Kidney glomerular epithelial cell (primary cell): ENCODE measurements around the gene ACTRT2.

Experiments
- DNase-seq: peaks from one replicate; lab custom pipeline; 2025; lab: John Stamatoyannopoulos, UW

The ACTRT2 gene

DNA sequence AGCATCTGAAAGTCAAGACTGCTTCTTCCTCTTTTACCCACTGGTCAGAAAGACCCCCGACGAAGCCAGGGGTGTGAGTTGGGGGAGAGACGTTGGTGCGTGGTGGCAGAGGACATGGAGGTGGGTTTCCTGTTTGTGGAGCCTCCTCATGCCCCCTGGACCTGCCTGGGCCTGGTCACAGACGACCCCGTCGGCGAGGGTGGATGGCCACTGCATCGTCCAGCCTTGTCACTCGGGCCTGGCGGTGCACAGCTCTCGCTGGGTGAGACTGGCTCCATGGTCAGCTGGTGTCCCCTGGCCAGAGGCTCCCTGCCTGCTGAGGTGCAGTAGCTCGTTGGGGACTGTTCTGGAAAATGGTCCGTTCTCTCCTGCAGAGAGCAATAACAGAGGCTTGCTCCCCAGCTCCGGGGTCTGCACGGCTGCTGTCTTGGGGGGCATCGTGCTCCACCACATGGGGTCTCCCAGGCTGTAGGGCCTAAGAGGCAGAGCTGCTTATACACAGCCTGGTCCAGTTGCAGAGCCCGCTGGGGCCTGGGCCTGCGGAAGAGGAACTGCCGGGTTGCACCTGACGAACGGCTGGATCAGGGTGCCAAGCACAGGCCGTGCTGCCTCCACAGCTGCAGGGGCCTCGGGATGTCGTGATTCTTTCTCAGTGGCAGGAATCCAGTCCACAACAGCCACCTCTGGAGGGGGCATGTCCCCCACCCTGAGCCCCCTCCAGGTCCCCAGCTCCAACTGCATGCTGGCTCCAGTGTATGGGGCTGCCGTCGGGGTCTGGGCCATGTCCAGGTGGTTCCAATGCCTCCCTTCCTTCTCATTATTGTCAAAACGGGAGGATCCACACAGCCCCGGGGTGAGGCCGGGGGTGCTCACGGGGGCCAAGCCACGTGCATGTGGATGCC is 18.0 kb upstream of the ACTRT2 start:
- DNase-seq: no peak

DNA sequence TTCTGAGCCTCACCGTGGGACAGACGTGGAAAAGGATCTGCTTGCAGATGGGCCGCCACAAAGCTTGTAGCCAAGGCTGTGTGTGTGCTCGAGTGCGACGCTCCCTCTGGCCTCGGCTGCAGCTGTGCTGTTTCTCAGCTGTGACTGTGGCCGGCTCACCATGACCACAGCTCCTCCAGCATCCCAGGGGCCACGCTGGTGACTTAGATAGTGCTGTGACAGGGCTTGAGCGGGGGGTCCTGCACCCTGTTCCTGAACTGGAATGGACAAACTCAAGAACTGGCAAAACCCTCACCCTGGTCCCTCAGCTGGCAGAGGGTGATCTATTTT is 17.4 kb upstream of the ACTRT2 start:
- DNase-seq: no peak

DNA sequence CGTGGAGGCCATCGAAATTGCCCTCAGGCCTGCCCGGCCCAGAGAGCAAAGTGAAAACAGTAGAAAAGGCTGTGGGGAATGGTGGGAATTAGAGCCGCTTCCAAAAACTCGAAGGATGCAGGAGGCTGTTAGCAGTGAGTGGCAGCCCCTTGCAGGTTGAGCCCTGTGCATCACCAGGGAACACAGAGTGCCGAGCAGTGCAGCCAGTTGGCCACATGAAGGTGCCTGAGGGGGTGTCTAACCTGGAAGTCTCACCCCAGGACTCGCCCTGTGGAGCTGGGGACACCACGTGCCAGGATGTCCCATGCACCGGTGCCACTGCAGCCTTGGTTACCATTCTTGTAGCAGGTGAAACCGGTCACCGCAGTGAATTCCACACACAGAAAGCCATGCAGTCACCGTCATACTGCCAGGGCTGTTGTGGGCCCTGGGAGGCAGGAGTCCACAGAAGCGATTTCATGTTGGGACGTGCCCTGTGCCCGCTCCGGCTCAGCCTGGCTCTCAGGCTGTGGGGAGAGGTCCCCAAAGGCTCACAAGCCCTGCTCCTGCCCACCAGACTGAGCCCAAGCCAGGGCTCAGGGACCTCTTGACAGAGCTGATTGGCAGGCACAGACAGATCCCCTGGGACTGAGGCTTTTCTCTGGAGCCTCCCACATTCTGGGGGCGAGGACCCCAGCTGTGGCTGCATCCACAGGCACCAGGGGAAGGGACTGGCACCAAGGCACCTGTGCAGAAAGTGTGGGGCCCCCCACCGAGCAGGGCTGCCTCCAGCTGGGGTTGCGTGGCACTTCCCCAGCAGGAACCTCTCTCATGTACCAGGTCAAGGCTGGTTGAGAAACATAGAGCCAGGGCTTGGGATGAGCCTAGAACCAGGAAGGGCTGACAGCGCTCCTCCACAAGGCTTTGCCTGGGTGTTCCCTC is 16.7 kb upstream of the ACTRT2 start:
- no peak for DNase-seq

DNA sequence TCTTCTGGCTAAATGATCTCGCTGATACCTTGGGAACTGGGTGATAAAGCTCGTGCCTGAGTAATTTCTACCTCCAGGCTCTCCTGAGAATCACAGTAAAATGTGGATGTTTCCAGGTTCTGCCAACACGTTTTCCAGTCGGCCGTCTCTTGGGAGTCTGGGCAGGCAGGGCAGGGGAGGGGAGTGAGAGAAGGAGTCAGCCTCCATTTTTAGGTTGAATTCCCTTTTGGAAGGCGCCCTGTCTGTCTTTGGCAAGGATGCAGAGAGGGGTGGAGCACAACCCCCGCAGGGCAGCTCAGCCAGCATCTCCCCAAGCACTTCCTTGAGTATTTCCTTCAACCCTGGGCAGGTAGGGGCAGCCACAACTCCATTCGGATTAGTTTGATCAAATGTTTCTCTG is 15.5 kb upstream of the ACTRT2 start:
- no peak for DNase-seq

DNA sequence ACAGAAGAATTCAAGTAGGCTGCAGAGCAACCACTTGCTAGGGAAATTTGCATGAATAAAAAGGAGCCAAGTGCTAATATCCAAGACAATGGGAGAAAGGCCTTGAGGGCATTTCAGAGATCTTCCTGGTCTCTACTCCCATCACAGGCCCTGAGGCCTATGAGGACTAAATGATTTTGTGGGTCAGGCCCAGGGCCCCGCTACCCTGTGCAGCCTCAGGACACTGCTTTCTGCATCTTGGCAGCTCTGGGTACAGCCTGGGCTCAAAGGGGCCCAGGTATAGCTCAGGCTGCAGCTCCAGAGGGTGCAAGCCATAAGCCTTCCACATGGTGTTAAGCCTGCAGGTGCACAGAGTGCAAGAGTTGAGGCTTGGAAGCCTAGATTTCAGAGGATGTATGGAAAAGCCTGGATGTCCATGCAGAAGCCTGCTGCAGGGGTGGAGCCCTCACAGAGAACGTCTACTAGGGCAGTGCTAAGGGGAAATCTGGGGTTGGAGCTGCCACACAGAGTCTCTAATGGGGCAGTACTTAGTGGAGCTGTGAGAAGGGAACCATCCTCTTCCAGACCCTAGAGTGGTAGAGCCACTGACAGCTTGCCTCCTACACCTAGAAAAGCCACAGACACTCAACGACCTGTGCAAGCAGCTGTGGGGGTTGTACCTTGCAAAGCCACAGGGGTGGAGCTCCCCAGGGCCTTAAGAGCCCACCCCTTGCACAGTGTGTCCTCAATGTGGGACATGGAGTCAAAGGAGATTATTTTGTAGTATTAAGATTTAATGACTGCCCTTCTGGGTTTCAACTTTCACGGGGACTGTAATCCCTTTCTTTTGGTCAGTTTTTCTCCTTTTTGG is 13.7 kb upstream of the ACTRT2 start:
- no peak for DNase-seq

DNA sequence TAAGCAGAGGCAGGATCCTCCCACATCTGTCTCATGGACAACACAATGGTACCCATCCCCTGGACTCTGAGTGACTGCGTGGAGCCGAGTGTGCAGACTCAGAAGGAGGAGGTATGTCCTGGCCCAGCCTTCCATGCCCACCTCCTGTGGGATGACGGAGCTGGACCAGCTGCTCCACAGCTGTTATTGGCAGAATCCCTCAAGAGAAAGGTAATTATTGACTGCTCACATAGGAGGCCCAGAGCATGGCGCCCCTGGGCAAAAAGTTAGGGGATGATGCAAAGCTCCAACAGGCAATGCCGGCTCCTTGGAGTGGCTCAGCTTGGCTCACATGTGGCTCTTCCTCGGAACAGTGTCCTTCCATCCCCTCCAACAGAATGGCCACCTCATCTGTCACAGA is 12.2 kb upstream of the ACTRT2 start:
- no peak for DNase-seq

DNA sequence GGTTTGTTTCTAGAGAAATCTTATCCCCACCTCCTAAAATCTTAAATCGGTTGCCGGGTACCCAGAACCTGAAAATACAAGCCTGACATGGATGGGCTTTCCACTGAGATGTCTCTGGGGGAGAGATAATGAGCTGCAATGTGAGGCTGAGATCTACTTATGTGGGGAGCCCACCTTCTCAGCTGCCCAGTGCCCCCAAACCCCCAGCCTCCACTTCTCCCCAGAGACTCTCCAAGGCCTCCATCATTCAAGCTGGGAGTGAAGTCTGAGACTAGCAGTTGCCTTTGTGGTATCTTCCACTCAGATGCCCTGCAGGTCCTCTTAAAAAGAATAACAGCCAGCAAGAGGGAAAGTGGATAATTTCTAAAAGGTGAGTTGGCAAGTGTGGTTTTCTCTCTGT is 11.7 kb upstream of the ACTRT2 start:
- no peak for DNase-seq

DNA sequence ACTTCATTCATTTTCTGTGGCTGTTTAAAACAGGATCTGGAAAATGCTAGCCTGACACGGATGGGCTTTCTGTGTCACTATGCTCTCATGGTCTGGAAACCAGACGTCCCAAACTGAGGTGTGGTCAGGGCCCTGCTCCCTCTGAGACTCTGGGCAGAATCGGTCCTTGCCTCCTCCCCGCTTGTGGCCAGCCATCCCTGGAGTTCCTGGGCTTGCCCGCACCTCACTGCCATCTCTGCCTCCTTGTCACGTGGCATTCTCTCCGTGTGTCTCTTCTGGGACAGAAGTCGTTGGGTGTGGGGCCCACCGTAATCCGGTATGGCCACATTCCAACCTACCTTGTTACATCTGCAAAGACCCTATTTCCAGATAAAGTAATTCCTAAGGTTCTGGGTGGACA is 10.1 kb upstream of the ACTRT2 start:
- DNase-seq: no peak

DNA sequence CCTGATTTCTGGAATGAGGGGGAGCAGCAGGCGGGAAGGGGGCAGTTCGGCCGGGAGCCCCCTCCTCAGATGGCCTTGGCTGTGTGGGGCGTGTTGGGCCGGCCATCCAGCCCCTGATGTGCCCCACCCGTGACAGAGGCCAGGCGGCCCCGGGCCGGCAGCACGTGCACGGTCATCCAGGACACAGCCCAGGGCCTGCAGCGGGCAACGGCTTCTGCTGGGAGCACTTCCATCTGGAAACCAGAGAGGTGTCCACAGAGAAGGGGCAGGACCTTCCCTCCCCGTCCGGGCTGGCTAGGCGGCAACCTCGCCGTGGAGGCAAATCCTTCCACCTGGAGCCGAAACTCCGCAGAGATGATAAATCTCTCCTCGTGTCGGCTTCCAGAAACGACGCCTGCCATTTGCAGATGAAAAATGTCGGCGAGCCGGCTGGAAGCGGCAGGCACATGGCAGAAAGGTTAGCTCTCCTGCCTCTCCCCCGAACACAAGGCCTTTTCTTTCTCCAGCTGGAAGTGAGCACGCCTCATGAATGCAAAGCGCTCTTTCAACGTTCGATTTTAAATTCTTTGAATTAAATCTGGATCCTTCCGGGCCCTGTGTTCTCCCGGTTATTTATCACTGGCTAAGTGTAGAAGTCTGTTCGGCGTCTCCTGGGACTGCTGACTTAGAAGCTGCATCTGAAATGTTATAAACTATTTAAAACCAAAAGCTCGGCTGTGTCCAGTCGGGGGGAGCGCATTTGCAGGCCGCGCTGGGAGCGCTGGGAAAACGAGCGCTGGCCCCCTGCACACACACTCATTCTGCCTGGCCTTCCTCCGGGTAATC is 9.4 kb upstream of the ACTRT2 start:
- DNase-seq: no peak

DNA sequence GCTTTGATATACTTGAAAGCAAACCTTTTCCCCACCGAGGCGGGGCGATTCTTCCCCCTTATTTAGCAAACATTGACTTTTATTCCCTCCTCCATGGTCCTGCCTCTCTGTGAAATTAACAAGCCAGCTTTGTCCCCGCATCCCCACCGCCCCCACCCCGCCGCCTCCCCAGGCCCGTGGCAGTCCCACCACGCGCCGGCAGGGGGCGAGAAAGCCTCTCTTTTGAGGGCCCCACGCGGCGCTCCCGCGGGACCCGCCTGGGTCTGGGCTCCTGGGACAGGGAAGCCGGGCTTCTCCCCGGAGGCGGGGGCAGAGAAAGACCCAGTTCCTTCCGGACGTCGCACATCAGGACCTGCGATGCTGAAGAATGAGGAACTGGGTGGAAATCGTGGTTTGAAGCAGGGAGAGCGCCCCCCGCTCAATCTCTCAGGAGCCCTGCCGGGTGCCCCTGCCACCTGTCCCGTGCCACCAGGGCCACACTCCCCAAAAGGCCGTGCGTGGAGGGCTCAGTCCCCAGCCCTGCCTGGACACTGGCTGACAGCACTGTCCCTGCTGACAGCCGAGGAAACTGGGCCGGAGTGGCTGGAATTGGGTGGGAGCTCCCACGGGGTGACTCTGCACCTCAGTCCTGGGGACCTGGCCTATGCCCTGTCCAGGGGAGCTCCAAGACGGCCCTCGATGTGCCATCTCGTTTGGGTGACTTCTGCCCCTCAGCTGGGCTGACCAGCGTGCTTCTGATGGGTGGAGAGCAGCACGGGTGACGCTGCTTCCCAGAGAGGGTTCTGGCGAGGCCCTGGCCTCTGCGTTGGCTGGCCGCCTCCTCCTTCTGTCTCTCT is 8.6 kb upstream of the ACTRT2 start:
- no peak for DNase-seq

DNA sequence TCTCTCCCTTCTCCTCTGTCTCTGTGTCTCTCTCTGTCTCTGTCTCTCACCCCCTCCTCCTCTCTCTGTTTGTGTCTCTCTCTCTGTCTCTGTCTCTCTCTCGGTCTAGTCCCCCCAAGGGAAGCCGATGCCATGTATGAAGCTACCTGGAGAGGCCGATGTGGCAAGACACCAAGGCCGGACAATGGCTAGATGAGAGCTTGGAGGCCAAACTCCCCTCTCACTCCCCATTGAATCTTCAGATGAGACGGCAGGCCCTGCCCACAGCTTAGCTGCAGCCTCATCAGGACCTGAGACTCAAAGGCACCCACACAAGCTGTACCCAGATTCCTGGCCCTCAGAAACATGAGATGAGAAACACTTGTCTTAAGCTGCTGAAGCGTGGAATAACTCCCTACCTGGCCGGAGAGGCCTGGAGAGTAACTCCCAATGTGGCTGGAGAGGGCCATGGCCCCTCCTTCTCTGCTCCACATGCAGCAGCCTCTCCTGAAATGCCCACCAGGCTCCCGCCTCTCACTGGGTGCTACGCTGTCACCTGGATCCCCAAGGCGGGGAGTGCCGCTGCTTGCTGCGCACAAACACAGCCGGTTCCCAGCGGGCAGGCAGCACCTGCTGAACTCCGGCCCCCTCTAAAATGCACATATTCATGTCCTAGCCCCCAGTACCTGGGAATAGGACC is 7.8 kb upstream of the ACTRT2 start:
- DNase-seq: no peak

DNA sequence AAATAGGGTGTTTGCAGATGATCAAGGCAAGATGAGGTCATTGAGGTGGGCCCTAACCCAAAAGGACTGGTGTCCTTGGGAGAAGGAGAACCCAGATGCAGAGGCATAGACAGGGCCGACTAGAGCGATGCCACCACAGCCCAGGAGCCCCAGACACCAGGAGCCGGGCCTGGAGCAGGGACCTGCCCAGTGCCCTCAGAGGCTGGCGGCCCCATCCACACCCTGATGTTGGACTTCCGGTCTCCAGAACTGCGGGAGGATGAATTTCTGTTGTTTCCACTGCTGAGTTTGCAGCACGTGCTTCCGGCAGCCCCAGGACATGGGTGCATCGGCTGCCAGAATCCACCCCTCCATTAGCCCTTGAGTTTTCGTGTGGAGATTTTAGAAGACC is 7.2 kb upstream of the ACTRT2 start:
- no peak for DNase-seq

DNA sequence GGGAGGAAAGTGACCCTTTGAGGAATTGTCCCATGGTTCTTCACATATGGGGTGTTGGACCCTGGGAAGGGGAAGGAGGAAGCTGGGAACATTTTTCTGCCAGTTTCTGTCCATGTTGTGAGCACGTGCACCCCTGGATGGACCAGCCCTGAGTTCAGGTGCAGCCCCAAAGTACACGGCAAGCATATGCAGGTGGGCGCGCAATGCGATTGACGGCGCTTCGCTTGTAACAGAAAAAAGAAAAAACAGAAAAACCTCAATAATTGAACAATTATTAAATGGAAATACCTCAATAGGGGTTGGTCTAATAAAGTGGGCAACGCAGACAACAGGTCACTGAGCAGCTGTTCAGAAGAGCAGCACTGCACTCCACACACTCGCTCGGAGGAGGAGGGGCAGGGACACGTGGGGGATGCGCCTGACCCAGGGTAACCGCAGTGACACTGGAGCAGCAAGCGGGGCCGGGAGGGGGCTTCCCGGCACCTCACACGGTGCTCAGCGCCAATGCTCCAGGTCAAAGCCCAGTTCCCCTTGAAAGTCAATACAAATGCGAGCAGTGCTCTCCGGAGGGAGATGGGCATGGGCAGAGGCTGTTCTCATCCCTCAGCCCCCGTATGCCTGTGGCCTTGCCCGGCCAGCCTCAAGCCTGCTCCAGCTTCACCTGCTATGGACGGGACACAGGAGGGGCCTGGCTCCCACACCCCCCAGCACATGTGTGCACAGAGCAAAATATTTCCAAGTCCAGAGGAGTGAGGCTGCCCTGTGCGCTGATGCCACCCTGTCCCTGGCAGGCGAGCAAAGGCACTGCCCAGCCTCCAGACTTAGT is 6.6 kb upstream of the ACTRT2 start:
- DNase-seq: no peak

DNA sequence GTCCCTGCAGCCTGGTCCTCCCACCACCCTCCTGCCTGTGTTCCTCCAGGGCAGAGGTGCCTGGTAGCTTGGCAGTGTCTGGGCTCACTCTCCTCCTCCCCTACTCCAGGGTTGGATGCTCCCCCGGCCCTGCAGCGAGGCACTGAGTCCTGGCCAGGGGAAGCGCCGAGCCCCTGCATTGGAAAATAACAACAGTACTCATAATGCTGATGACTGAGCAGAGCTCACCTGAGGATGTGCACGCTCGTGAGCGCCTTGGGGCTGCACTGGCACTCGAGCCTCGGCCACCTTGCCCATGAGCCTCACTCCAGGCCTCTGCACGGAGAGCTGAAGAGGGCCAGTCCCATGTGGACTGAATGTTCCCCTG is 6.0 kb upstream of the ACTRT2 start:
- DNase-seq: no peak

DNA sequence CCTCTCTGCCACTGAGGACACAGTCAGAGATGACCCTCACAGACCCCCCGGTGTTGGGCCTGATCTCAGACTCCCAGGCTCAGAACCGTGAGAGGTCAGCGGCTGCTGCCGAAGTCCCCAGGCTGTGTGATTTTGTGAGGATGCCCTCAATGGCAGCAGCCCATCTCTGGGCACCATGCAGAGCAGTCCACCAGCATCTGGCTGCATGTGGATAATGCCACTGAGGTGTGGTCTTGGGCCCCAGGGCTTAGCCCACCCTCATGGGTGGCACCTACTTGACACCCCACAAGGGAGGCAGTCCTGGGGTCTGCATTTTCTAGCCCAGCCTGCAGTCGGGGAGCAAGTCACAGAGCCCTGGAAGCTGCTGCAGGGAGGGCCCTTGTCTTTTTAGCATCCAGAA is 5.5 kb upstream of the ACTRT2 start:
- DNase-seq: no peak

DNA sequence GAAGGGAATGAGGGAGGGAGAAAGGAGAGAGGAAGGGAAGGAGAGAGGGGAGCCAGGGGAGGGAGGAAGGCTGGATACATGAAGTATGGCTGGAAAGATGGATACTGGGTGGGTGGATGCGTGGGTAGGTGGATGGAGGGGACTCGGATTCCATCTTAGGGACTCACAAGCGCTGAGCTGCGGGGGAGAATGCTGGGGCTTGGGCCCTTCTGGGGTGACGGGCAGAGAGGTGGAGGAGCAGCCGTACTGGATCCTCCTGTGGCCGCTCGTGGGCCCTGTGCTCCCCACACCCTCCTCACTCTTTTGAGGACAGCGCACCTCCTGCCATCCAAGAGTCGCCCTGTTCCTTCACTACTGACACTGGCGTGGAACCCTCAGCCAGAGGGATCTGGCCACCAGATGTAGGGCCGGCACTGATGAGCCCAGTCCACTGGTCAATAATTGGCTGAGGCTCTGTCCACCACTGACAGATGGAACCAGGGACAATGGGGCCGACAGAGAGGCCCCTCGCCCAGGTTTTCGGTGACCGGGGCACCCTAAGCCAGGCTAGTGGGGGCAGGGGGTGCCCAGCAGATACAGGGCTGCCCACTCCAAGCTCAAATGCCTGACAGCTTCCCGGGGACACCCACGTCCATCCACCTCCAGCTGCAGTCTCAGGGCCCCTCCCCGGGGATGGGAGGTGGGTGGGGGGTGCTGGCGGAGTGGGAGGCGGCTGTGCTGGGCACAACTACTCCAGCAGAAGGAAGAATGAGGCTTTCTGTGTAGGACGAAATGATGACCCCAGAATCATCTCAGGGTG is 4.4 kb upstream of the ACTRT2 start:
- no peak for DNase-seq

DNA sequence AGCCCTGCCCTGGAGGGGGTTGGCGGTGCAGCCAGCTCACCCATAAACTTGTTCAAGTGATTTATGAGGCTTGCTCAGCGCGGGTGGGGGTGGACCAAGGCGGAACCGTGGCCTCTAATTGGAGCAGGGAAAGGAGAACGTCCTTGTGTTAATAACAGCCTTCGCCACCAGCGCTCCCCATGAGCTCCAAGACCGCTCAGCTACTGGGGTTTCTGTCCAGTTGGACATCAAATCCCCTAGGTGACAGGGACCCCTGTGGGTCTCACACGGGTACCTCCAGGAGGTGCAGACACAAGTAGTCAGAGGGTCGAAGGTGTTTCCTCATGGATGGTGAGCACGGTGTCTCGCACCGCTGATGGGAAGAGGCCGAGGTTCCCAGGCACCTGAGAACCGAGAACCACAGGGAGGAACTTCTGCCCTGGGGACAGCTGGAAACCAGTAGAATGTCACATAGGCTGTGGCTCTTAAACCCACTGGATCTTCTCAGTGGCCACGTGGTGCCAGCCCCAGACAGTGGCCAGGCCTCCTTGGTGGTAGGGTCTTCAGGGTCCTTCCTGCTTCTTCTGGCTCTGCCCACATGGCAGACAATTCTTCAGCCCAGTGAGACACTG is 3.7 kb upstream of the ACTRT2 start:
- DNase-seq: no peak

DNA sequence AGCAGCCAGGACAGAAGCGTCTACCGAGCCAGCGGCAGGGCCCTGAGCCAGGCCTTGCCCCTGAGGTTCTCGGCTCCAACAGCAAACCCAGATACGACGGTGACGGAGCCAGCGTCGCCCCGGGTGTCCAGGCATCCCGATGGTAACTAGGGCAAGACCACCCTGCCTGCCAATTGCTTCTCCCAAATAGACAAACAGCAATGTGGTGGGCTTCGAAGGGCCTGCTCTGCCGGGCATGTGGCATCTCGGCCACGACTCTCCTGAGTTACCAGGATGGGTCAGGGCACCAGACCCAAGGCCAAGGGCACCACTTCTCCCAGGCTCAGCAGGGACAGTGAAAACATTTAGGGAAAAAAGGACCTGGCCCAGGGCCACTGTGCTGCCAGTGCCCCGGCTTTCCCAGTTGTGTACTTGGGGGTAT is 3.2 kb upstream of the ACTRT2 start:
- no peak for DNase-seq
